ENCODE results near the gene ZNF407.

The ZNF407 gene

DNA sequence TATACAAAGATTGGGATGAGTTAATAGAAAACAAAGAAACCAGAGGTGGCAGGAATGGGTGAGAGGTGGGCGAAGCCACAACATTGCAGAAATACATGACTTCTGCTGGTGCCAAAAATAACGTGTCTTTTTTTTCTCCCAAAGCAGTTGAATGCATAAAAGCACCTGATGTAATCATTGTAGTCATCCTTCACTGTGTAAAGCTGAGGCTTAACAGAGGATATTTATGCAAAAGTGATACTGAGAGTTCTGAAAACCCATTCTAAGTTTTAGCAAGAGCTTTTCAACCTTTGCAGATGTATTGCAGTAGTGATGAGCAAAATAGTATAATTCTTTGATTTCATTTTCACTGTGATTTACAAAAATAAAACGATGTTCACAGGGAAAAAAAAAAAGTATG is 438.3 kb downstream of the ZNF407 start:
- Histone ChIP-seq H3K4me3 (ENCODE audit: low read depth, low read length) (no peak overlapping the region), H3K4me1 (ENCODE audit: control insufficient read depth, insufficient read depth, low read length) (no peaks in the 10 kb centered on the region), H3K9me3 (ENCODE audit: control insufficient read depth, insufficient read depth, low read depth, low read length) (no peaks in the 10 kb centered on the region), H3K36me3 (ENCODE audit: control insufficient read depth in 2 of 2, insufficient read depth in 1 of 2, low read length in 2 of 2) (no peaks in the 10 kb centered on the region), H3K27ac (ENCODE audit: extremely low read depth, low read depth, low read length) (no peak overlapping the region)
- ChIA-PET CTCF (no interaction called here), POLR2A (no interaction called here)
- no peak for TF ChIP-seq ZNF555 (tag by site-specific recombination; conservative IDR thresholded peaks at IDR 0.05)
- TF ChIP-seq ZNF658 (tag by site-specific recombination; IDR thresholded peaks at IDR 0.05) = no peak
- TF ChIP-seq ZNF510 (tag by site-specific recombination; IDR thresholded peaks at IDR 0.05; ENCODE audit: insufficient replicate concordance) = no peak
- no peak for TF ChIP-seq ZNF521 (tag by site-specific recombination; IDR thresholded peaks at IDR 0.05)
- TF ChIP-seq EGR2 (tag by site-specific recombination; IDR thresholded peaks at IDR 0.05; ENCODE audit: low read depth) = no peak
- no peak for TF ChIP-seq ZNF423 (tag by site-specific recombination; IDR thresholded peaks at IDR 0.05)
- TF ChIP-seq ZNF169 (tag by site-specific recombination; IDR thresholded peaks at IDR 0.05) = no peak
- TF ChIP-seq ZNF626 (tag by site-specific recombination; IDR thresholded peaks at IDR 0.05) = no peak
- TF ChIP-seq, protein P1, sequence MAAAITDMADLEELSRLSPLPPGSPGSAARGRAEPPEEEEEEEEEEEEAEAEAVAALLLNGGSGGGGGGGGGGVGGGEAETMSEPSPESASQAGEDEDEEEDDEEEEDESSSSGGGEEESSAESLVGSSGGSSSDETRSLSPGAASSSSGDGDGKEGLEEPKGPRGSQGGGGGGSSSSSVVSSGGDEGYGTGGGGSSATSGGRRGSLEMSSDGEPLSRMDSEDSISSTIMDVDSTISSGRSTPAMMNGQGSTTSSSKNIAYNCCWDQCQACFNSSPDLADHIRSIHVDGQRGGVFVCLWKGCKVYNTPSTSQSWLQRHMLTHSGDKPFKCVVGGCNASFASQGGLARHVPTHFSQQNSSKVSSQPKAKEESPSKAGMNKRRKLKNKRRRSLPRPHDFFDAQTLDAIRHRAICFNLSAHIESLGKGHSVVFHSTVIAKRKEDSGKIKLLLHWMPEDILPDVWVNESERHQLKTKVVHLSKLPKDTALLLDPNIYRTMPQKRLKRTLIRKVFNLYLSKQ (tag by site-specific recombination; IDR thresholded peaks at IDR 0.05; ENCODE audit: borderline replicate concordance) = no peak
- no peak for TF ChIP-seq ZIC2 (tag by site-specific recombination; IDR thresholded peaks at IDR 0.05)
- TF ChIP-seq, protein P2, sequence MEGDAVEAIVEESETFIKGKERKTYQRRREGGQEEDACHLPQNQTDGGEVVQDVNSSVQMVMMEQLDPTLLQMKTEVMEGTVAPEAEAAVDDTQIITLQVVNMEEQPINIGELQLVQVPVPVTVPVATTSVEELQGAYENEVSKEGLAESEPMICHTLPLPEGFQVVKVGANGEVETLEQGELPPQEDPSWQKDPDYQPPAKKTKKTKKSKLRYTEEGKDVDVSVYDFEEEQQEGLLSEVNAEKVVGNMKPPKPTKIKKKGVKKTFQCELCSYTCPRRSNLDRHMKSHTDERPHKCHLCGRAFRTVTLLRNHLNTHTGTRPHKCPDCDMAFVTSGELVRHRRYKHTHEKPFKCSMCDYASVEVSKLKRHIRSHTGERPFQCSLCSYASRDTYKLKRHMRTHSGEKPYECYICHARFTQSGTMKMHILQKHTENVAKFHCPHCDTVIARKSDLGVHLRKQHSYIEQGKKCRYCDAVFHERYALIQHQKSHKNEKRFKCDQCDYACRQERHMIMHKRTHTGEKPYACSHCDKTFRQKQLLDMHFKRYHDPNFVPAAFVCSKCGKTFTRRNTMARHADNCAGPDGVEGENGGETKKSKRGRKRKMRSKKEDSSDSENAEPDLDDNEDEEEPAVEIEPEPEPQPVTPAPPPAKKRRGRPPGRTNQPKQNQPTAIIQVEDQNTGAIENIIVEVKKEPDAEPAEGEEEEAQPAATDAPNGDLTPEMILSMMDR (tag by site-specific recombination; IDR thresholded peaks at IDR 0.05) = no peak

DNA sequence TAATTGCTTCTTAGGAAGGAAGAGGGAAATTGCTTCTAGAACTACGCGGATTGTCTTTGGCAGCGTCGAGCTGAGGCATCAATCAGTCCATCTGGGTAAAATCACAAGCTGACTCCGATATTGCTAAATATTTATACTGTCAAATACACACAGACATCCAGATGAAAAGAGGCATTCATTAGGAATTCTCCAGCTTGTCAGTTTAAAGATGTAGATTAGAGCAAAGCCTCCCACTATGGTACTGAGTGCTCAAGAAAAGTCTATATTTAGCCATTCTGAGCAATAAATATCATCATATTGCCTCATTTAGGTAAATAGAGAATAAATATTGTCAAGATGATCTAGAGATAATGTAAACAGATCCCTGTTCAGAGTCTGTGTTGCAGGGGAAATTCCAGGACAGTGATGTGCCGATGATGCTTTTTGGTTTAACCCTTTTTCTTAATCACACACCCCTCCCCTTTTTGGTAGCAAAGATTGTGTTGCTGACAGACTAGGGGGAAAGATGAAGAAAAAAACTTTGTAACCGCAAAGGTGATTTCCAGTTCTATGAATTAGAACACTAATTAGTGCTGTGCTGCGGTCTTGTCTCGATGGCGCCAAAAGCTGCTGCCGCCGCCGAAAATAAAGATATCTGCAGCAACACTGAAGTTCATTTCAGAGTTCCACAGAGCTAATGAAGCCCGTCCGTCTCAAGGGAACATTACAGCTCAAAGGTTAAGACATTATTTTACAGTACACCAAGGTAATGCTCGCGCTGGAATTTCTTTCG is 439.4 kb downstream of the ZNF407 start:
- Histone ChIP-seq H3K36me3 (ENCODE audit: control insufficient read depth in 2 of 2, insufficient read depth in 1 of 2, low read length in 2 of 2) (no peaks in the 10 kb centered on the region), H3K27ac (ENCODE audit: extremely low read depth, low read depth, low read length) (no peak overlapping the region), H3K4me1 (ENCODE audit: control insufficient read depth, insufficient read depth, low read length) (no peaks in the 10 kb centered on the region), H3K4me3 (ENCODE audit: low read depth, low read length) (no peak overlapping the region), H3K9me3 (ENCODE audit: control insufficient read depth, insufficient read depth, low read depth, low read length) (no peaks in the 10 kb centered on the region)
- TF ChIP-seq SCRT1 (tag by site-specific recombination; IDR thresholded peaks at IDR 0.05; ENCODE audit: borderline replicate concordance) (no peak), ZNF501 (tag by site-specific recombination; IDR thresholded peaks at IDR 0.05) (no peak), ZNF239 (tag by site-specific recombination; IDR thresholded peaks at IDR 0.05) (no peak), MEIS1 (CRISPR knock-in tag; IDR thresholded peaks at IDR 0.05; ENCODE audit: borderline replicate concordance) (no peak)
- CTCF ChIA-PET = interaction anchor here (0.6 kb wide), 1 partner anchor 171 kb away, joined by 3 read pairs; no protein-coding TSS in a partner anchor
- POLR2A ChIA-PET = no interaction called here

DNA sequence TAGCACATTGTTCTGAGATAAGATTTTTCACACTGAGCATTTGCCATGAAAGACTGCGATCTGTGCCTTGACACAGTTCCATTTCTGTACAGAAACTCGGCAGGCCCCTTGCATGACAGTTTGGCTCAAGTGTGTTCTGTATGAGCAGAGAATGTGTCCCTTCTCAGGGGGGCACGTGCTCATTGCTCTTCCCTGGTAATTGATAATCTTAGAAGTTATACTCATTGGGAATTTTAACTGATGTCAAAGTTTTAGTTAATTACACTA is 440.0 kb downstream of the ZNF407 start:
- Histone ChIP-seq H3K9me3 (ENCODE audit: control insufficient read depth, insufficient read depth, low read depth, low read length) (no peaks in the 10 kb centered on the region), H3K36me3 (ENCODE audit: control insufficient read depth in 2 of 2, insufficient read depth in 1 of 2, low read length in 2 of 2) (no peaks in the 10 kb centered on the region), H3K27ac (ENCODE audit: extremely low read depth, low read depth, low read length) (no peak overlapping the region), H3K4me1 (ENCODE audit: control insufficient read depth, insufficient read depth, low read length) (no peaks in the 10 kb centered on the region), H3K4me3 (ENCODE audit: low read depth, low read length) (no peak overlapping the region)
- POLR2A ChIA-PET = no interaction called here
- TF ChIP-seq ZNF658 (tag by site-specific recombination; IDR thresholded peaks at IDR 0.05) = no peak
- CTCF ChIA-PET = interaction anchor here (0.6 kb wide), 1 partner anchor 170 kb away, joined by 3 read pairs; no protein-coding TSS in a partner anchor

DNA sequence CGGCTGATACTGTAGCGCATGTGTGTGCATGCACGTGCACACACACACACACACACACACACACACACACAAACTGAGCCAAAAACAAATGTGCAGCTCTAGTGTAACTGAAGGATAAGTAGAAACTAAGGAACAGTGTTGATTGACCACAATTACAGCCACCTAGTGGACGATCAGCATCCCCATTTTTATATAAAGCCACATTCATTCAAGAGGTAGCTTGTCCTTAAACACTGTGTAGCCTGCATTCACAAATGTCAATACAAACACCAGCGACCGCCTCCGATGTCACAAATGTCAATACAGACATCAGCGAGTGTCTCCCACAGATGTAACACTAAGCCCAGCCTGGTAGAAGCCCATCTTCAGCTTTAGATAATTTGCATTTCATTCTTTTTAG is 443.9 kb downstream of the ZNF407 start:
- Histone ChIP-seq H3K27ac (ENCODE audit: extremely low read depth, low read depth, low read length) (no peak overlapping the region), H3K9me3 (ENCODE audit: control insufficient read depth, insufficient read depth, low read depth, low read length) (no peaks in the 10 kb centered on the region), H3K4me3 (ENCODE audit: low read depth, low read length) (no peak overlapping the region), H3K36me3 (ENCODE audit: control insufficient read depth in 2 of 2, insufficient read depth in 1 of 2, low read length in 2 of 2) (no peaks in the 10 kb centered on the region), H3K4me1 (ENCODE audit: control insufficient read depth, insufficient read depth, low read length) (no peaks in the 10 kb centered on the region)
- ChIA-PET CTCF (interaction anchor here (0.6 to 1.7 kb wide), 11 partner anchors 9 to 360 kb away, joined by 3 to 5 read pairs (median 3); no protein-coding TSS in a partner anchor), POLR2A (no interaction called here)
- no peak for TF ChIP-seq KLF7 (tag by site-specific recombination; IDR thresholded peaks at IDR 0.05; ENCODE audit: borderline replicate concordance)
- TF ChIP-seq, protein P2 (tag by site-specific recombination; IDR thresholded peaks at IDR 0.05) = peak; percentile 44; the same call in 1 of the 2 replicates

Data from HEK293 (cell line).